ENCODE data around the gene FGF7.
"Not testable (repeated sequence)": the region's sequence is repeated elsewhere in the genome, so short reads cannot be mapped to it uniquely, and the experiment has no call there.

Gene FGF7, protein sequence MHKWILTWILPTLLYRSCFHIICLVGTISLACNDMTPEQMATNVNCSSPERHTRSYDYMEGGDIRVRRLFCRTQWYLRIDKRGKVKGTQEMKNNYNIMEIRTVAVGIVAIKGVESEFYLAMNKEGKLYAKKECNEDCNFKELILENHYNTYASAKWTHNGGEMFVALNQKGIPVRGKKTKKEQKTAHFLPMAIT
- 0 reads per million in 4 donors for total RNA-seq

DNA sequence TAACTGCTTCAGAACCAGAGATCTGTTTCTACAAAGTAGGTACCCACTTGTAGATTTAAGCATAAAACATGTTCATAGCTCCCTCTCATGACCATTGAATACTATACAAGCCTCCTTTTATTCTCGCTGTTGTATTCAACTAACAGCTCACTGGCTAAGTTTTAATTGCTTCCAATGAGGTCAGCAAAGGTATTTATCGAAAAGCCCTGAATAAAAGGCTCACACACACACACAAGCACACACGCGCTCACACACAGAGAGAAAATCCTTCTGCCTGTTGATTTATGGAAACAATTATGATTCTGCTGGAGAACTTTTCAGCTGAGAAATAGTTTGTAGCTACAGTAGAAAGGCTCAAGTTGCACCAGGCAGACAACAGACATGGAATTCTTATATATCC lies at the start of gene FGF7:
FGF7 (plus strand) TSS at position 222 of the 400 bp plus-strand sequence. CDS start 1,056 bp downstream, outside the sequence.
- DNase-seq = no peak

DNA sequence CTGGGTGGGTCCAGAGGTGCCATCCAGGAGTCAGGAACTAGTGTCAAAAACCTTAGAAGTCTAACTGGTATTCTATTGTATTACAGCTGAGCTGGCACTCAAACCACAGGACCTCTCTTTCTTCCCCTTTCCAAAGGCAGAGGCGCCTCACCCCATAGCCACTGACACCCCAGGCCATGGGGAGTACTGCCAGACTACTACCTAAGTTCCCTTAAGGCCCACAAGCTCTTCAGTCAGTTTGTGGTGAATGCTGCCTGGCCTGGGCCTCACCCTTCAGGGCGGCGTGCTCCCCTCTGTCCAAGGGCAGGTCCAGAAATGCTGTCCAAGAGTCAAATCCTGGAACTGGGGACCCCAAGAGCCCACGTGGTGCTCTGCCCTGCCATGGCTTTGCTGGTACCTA lies 43.0 kb upstream of the FGF7 start:
- DNase-seq = no peak

DNA sequence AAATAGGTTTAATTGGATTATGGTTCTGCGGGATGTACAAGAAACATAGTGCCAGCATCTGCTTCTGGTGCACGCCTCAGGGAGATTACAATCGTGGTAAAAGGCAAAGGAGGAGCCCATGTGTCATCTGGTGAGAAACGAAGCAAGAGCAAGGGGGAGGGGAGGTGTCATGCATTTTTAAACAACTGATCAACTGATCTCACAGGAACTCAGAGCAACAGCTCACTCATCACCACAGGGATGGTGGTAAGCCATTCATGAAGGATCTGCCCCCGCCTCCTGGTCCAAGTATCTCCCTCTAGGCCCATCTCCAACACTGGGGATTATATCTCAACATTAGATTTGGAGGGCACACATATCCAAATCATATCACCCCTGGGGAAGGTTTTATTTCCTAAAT lies 42.1 kb upstream of the FGF7 start:
- DNase-seq = no peak

DNA sequence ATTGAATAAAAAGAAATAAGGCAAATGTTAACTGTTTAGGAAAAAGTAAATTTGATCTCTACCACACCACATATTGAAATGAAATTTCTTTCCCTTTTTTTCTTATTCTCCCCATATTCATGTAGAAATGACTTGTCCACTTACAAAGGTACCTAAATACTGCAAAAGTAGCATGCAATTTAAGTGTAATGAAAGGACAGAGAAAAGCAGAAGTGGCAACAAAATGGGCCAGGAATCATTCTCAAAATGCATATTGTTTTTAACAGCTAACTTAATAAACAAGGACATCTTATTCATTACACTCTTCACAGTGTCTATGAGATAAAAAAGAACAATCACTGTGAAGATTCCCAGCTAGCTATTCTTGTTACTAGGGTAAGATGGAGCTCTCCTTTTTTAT lies 40.6 kb upstream of the FGF7 start:
- DNase-seq = no peak

DNA sequence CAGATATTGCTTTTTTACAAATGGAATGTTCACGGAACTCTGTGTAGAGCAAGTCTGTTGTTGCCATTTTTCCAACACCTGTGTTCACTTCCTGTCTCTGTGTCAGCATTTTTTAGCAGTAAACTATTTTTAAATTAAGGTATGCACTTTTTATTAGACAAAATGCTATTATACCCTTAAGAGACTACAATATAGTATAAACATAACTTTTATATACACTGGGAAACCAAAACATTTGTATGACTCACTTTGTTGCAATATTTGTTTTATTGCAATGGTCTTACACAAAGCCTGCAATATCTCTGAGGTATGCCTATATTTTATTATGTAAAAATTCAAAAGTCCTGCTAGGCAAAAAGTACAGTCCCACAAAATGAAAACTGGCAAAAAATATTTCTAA lies 39.8 kb upstream of the FGF7 start:
- DNase-seq = no peak

DNA sequence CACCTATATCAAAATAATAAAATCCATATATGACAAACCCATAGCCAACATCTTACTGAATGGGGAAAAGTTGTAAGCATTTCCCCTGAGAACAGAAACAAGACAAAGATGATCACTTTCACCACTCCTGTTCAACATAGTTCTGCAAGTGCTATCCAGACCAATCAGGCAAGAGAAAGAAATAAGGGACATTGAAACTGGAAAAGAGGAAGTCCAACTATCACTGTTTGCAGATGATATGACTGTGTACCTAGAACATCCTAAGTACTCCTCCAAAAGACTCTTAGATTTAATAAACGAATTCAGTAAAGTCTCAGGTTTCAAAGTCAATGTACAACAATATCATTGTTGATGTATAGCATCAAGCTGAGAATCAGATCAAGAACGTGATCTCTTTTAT lies 35.6 kb upstream of the FGF7 start:
- DNase-seq = no peak

DNA sequence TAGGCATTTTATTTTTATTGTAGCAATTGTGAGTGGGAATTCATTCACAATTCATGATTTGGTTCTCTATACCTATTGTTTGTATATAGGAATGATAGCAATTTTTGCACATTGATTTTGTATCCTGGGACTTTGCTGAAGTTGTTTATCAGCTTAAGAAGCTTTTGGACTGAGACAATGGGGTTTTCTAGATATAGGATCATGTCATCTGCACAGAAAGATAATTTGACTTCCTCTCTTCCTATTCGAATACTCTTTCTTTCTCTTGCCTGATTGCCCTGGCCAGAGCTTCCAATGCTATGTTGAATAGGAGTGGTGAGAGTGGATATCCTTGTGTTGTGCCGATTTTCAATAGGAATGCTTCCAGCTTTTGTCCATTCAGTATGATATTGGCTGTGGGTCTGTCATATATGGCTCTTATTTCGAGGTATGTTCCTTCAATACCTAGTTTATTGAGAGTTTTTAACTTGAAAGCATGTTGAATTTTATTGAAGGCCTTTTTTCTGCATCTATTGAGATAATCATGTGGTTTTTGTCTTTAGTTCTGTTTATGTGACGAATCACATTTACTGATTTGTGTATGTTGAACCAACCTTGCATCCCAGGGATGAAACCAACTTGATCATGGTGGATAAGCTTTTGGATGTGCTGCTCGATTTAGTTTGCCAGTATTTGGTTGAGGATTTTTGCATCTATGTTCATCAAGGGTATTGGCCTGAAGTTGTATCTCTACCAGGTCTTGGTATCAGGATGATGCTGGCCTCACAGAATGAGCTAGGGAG lies 20.3 kb upstream of the FGF7 start:
- DNase-seq = not testable (repeated sequence)

DNA sequence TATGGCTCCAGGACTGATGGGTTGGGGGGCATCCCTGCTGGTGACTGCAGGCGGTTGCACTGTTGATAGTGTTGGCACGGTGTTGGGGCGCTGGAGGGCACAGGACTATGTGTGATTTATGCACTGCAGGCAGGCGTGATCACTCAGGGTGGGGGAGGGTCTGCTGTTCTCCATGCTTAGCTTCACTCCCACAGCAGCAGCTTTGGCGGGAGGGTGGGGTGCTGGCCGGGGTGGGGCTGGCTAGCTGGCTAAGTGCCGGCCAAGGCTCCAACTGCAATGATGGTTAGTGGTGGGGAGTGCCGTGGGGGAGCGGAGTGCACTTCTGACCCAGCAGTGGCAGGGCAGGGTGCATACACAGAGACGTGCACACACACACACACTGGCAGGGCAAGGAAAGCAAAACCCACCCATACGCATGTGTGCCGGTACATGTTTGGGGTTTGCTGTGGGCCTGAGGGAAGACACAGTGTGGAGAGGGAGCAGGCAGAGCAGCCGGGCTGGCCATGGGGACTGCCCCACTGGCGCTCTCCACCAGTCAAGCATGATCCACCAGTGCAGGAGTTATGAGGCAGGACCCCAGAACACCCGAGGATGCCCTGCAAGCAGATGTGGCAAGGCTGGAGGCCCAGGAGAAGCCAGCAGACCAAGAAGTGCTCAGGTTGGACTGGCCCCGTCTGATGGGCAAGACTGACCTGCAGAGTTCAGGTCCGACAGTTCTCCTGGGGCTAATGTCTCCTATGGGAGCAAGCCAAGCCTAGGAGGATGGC lies 16.5 kb upstream of the FGF7 start:
- no peak for DNase-seq

DNA sequence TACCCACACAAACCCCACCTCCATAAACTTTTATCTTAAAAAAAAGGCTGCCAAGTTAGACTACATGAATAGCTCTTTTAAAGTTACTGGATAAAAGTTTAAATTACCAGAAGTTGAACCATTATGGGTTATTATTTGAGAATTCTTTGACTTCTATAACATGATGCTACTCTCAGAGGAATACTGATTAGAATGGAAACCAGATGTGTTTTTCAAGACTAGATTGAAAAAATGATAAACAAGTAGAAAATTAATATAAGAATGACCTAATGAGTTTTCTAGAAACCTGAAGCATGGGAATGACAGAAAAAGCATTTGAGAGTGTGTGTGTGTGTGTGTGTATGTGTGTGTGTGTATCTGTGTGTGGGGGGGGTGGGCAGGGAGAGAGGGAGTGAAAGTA lies 12.4 kb upstream of the FGF7 start:
- no peak for DNase-seq

DNA sequence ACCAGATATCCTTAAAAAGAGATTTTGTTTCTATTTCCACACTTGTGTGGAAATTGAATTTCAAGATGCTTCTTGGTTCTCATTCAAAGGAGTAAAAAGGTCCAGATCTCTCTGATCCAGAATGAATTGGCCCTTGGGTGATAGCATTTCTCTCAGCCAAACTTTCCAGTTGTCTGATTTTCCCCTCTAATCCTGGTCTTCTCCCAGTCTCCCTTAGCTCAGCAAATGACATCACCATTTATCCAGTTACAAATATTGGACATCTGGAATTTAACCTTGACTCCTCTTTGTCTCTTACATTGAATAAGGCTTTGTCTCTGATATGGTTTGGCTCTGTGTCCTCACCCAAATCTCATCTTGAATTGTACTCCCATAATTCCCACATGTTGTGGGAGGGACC lies 10.2 kb upstream of the FGF7 start:
- no peak for DNase-seq

DNA sequence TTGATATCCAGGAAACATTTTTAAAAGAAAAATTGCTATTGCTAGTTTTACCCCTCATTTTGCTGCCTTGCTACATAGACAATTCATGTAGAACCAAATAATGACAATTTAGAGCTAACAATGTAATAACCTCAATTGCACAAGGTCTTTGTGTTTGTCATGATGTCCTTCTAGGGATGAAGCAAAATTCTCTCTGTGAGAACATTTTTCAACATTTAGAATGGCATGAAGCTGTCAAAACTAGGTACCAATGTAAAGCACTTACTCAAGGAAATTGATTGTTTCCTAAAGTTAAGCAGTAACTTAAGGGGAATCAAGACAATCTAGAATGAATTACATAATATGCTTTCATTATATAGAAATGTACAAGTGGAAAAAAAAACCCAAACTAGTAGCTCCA lies 7.9 kb upstream of the FGF7 start:
- no peak for DNase-seq

DNA sequence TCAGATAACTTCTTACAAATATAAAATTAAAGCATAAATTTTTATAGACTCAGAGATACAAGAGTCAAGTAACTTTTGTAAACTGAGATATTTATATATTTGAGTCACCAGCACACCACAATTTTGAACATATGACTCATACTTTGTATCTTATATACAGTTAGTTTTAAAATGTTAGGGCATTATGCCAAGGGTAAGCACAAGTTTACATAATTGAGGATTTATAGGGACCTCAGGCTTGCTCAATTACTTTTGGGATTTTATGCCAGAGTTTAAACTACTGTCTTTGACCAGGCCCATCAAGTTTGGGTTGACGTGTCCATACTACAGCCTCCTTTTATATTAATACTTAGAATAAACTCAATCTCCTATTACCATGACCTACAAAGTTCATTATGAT lies 7.4 kb upstream of the FGF7 start:
- no peak for DNase-seq

DNA sequence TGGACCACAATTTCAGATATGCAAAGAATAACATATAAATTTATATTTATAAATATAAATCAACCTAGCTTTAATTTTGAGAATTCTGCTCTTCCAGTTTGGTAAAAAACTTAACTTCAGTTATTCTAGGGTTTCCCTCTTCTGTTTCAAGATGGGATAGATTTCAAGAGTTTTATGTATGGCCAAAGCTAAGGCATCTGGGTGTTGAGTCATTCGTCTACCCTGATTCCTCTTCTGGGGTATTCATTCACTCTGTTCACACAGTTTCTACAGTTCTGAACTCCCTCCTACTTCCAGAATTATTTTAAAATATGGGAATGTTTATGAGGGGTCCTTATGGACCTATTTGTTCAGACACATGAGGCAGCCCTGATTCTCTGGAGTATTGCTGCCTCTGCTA lies 4.2 kb upstream of the FGF7 start:
- DNase-seq = no peak

DNA sequence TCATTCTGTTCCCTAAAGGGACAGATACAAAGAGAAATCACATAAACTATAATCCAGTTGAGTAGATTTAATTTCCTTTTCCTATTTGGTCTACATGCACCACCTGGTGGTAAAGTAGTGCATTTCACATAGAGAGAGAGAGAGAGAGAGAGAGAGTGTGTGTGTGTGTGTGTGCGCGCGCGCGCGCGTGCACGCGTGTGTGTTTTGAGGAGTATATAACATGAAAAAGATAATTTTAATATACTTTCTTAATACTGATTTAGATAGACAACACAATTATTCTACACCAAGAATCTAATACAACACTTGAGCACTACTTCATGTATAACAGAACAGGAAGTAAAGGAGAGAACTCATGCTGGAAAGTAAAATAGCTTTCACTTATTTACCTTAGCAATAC lies 1.1 kb upstream of the FGF7 start:
- DNase-seq = peak in 2 of 5 donors; percentile 26 to 43

DNA sequence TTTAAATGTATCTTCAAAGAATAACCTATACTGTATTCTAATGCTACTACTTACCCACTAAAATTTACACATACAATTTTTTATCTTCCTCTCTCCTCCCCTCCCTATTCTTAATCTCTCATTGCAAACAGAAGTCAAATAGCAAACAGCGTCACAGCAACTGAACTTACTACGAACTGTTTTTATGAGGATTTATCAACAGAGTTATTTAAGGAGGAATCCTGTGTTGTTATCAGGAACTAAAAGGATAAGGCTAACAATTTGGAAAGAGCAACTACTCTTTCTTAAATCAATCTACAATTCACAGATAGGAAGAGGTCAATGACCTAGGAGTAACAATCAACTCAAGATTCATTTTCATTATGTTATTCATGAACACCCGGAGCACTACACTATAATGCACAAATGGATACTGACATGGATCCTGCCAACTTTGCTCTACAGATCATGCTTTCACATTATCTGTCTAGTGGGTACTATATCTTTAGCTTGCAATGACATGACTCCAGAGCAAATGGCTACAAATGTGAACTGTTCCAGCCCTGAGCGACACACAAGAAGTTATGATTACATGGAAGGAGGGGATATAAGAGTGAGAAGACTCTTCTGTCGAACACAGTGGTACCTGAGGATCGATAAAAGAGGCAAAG lies 984 bp downstream of the FGF7 start:
- no peak for DNase-seq

DNA sequence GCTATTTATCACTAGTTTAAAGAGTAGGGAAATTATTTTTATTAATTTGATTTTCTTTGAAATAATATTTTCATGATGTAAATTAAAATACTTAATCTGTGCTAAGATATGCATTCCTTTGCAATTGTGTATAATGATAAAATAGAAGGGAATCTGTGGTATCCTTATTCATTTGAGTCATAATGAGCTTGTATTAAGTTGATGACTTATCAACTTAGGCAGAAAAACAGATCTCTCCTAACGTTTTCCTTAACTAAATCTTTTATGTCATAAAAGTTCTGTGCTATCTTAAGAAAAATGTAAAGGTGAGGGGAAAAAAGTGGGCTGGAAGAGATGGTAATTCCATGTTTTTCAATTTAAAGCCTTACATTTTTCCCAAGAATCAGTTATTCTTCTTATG lies 1.9 kb downstream of the FGF7 start:
- no peak for DNase-seq

DNA sequence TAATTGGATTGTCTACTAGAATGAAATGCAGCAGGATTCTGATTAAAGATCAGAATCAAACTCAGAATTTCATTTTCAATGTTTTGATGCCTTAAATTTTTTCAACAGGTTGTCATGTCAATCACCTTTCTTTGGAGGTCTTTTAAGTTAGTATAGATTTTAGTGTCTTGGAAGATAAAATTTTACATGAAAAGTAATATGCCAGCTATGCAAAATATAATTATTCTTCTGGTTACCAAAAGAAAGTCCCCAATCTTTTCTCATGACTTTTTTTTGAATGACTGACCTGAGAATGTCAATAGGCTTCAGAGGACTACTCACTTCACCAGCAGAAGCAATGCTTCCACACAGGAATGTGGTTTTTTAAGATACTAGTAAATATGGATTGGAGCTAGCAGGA lies 4.3 kb downstream of the FGF7 start:
- DNase-seq = no peak

DNA sequence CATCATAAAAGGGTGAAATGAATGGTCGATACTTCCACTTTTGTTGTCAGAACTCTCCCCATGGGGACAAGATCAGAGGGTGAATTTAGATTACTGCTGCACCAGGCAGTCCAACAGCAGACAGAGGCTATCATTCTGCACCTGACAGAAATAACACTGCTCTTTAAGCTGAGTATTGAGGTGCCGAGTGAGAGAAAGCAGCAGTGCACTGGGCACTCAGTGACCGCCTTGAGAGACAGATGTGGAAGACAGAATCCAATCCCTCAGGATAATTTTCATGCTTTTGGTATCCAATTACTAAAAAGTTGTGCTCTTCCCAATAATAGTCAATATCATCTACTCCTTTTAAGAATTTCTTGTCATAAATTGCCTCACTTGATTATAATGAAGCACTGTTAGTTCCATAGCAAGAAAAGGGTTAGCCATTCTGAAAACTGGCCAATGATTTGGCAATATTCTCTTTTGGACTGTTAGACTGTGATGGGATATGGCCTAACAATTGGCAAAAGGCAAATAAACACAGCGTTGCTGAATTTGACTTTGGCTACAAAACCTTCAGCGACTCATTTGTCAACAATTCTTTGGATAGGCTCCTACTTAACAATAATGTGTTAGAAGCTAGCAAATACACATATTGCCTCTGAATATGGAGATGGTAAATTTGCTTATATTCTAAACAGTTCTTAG lies 5.5 kb downstream of the FGF7 start:
- no peak for DNase-seq

DNA sequence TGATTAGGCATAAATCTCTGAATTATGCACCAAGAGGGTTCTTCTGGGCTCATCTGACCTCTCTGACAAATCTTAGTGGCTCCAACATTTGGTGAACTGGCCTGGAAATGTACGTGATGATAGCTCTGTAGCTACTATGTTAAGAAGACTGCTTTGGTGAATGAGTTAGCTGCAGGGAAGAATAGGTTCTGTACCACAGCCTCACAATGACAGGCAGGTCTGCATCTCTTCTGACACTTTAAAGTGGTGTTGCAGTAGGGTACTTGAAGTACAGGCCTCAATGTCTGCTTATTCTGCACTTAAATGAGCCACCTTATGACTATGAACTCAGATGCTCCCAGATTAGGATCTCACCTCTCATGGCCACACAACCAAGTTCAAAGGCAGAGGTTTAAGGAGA lies 7.0 kb downstream of the FGF7 start:
- no peak for DNase-seq

DNA sequence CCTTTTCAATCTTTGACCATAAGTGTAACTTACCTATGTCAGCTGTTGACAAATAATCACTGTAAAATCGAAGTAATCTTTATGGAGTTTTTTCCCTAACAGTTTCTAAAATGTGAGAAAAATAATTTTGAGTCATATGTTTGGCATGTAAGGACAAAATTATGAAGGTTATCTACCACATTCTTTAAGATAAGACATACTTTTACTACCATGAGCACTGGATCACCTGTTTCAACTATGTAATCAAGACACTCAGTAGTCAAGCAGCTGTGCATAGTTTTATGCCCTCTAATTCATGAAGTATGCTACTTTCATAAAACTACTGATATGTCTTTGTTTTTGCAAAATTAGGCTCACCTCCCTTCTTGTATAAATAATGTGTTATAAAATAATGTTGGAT lies 12.1 kb downstream of the FGF7 start:
- DNase-seq = no peak

DNA sequence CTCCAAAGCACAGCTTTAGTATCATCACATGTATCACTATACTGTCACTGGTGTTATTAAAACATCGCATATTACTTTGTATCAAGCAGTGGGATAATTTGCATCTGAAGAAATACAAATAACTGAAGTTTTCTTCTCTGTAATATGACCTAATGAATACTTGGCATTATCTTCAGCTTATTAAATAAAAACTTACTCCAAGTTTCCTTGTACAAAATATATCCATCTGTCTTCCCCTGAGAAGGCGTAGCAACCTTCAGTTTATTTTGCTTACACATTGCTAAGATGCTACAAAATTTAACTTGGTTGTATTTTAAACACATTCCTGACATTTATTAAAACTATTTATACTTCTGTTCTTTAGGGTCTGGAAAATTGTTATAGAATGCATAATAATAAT lies 13.7 kb downstream of the FGF7 start:
- DNase-seq = no peak

DNA sequence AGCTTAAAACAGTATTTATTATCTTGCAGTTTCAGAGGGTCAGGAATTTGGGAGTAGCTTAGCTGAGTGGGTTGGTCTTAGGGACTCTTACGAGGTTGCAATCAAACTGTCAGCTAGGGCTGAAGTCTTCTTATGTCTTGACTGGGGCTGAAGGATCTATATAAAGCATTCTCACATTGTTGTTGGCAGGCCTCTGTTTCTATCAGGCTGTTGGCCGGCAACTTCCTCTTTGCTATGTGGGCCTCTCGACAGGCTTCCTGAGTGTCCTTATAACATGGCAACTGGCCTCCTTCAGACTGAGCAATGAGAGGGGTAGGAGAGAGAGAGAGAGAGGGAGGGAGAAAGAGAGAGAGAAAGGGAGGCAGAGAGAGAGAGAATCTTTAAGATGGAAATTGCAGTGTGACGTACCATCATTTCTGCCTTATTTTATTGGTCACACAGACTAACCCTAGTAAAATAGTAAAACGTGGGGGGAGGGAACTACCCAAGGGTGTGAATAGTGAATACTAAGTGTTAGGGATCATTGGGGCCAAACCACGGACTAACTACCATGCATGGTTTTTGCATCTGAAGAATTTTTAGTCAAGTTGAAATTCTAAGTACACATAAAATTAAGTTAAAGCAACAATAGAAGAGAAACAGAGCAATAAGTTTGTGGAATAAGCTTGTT lies 16.1 kb downstream of the FGF7 start:
- DNase-seq = no peak
